Muscle layer of colon (tissue), 2 donors: ENCODE measurements around the gene SYDE2.
A peak's percentile ranks its signal among the peaks of the same experiment; 100 is the strongest.

Experiments
- H3K27ac ChIP-seq: one replicate; pipeline ENCODE4 v1.7.0; 2013; ENCODE audit warnings: low read depth, mild to moderate bottlenecking, low read length, moderate library complexity
- H3K27me3 ChIP-seq, 2 donors: one replicate each; pipeline ENCODE4 v1.7.0; 2013; ENCODE audit warnings: low read length in 2 of 2, mild to moderate bottlenecking in 2 of 2; ENCODE audit not compliant: insufficient read depth in 2 of 2, control insufficient read depth in 1 of 2
- H3K36me3 ChIP-seq: one replicate; pipeline ENCODE4 v1.7.0; 2013; ENCODE audit warnings: mild to moderate bottlenecking, low read length; ENCODE audit not compliant: insufficient read depth
- H3K4me1 ChIP-seq: one replicate; pipeline ENCODE4 v1.7.0; 2013; ENCODE audit warnings: mild to moderate bottlenecking, low read length; ENCODE audit not compliant: insufficient read depth
- H3K4me3 ChIP-seq, 2 donors: one replicate each; pipeline ENCODE4 v1.7.0; 2013; ENCODE audit warnings: low read length in 2 of 2, low read depth in 1 of 2, mild to moderate bottlenecking in 1 of 2, moderate library complexity in 1 of 2
- H3K9ac ChIP-seq: one replicate; pipeline ENCODE4 v1.7.0; 2013; ENCODE audit warnings: low read length
- H3K9me3 ChIP-seq: one replicate; pipeline ENCODE4 v1.7.0; 2013; ENCODE audit warnings: mild to moderate bottlenecking, low read length
- donor health status: abdominal sarcoma.
- donor health status: Adenocarcinoma of cecum.

SYDE2 gene

DNA sequence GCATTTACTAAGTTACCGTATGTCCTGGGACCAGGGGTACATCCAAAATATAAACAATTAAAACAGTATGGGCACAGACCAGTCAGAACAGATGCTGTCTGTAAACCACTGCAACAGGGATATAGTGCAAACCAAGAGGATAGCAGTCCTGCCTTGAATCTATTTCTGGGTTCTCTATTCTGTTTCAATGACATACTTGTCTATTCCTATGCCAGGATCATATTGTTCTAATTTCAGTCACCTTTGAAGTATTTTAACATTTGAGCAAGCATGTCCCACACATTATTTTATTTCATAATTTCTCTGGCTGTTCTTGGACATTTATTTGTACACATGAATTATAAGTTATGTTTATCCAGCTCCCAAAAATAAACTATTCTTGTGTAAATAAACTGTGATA is 28.2 kb upstream of the SYDE2 start:
- H3K4me1 ChIP-seq = peaks cover 39% of the 10 kb centered on the region

DNA sequence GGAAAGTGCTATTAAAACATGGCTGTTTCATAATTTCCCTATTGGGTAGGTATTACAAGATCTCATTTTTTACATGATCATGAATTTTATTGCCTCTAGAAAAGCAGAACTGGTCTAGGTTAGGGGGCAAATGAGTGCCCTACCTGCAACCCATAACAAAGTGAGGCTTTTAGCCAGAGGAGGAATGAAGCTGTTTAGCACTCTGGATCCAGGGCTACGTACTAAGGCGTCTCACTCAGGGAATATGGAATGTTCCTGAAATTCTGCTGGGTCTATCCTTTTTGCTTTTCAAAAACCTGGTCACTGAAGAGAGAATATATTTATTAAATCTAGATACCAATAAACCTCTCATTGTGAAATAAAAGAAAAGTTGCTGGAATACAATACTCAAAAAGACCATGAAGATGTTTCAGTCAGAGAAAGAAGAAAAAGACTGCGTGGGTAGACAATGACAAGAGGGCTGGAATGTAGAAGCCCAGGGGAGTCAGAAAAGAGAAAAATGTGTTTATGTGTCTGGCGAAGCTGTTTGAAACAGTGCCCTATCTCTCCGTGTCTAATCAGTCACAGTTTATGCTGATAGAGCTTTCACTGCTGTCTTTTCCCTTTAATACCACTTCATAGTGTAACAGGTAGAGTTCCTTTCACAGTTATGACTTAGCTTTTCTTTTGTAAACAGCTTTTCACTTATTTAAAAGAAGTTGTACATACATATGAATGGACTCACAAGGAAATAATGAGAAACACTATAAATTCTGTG is 25.0 kb upstream of the SYDE2 start:
- no peaks in the 10 kb centered on the region for H3K27me3 ChIP-seq
- peak overlapping the region in 1 of 2 donors; percentile 10 for H3K4me3 ChIP-seq
- peaks cover 64% of the 10 kb centered on the region for H3K4me1 ChIP-seq
- no peak overlapping the region for H3K9ac ChIP-seq
- peak overlapping the region; percentile 64 for H3K27ac ChIP-seq
- no peaks in the 10 kb centered on the region for H3K36me3 ChIP-seq
- H3K9me3 ChIP-seq = no peaks in the 10 kb centered on the region

More for the DNA sequence above, 28.2 kb upstream of the SYDE2 start:
- Histone ChIP-seq H3K27me3 (no peaks in the 10 kb centered on the region), H3K9me3 (no peaks in the 10 kb centered on the region), H3K36me3 (no peaks in the 10 kb centered on the region), H3K4me3 (no peak overlapping the region), H3K9ac (no peak overlapping the region), H3K27ac (peak overlapping the region; percentile 26)

DNA sequence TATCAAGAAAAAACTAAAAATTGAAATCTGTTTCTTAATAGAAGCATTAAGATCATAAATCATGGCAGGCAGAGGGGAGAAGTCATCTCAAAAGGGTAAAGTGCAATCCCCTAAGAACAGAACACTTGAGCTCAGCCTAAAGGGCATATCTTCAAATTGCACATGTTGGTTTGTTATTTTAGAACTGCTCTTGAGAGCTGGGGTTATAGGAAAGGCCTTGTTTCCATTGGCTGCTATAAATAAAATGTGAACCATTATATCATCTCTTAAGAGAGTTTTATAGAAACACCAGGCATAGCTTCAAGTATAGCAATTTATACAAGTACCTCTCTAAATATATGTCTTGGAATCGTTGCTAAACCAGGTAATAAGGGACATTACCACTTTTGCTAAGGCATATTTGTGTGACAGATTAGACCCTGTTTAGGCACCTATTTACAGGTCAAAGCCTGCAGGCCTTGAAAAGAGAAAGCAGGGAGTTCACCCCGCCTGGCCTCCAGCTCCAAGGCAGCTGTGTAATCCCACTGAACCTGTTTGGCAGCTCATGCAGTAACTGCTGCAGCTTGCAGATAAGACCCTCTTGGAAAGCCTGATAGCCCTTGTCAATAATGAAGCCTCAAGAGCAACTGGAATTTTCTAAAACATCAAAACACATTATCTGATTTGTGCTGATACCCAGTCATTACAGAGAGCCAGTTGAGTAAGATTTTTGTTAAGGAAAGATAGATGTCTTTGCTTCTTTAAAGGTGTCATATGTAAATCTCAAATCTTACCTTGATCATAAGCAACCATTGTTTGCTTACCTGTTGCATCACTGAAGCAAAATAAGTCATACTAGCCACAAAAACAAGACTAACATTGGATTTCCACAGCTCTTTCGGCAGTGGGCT is 24.2 kb upstream of the SYDE2 start:
- Histone ChIP-seq H3K27me3 (no peaks in the 10 kb centered on the region), H3K9me3 (no peaks in the 10 kb centered on the region), H3K9ac (no peak overlapping the region), H3K36me3 (no peaks in the 10 kb centered on the region), H3K4me3 (peak overlapping the region in 1 of 2 donors; percentile 7), H3K4me1 (peaks cover 69% of the 10 kb centered on the region), H3K27ac (peak overlapping the region; percentile 64)

DNA sequence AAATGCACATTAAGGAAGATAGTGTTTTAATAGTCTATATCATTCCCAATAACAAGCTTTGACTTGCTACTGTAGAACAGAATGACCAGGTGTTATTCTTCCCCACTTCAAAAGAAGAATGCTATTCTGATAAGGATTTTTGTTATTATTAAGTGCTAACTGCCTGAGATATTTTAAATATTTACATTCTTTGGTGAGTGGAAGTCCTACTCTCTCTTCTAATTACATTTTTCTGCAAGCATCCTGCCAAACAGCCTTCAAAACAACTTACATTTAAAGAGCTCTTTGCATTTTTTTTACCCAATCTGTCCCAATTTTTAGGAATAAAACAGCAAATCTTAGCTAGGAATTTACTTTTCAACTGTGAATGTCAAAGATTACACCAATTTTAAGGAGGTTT is 23.5 kb upstream of the SYDE2 start:
- no peaks in the 10 kb centered on the region for H3K9me3 ChIP-seq
- H3K4me3 ChIP-seq = no peak overlapping the region
- peak overlapping the region; percentile 64 for H3K27ac ChIP-seq
- H3K27me3 ChIP-seq = no peaks in the 10 kb centered on the region
- no peaks in the 10 kb centered on the region for H3K36me3 ChIP-seq
- H3K9ac ChIP-seq = no peak overlapping the region
- H3K4me1 ChIP-seq = peaks cover 71% of the 10 kb centered on the region

DNA sequence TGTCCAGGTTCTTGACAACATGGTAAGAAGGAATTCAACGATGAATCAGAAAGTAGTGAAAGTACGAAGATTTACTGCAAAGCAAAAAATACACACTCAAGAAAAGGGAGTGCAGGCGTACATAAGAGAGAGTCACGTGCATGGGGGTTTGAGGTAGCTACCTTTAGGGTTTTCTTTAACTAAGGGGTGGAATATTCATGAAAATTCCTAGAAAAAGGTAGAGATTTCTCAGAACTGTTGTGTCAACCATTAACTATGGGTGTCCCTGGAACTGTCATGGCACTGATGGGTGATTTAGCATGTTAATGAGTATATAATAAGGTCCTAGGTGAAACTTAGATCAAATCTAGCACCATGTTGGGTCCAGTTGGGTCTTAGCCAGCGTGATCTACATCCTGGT is 22.5 kb upstream of the SYDE2 start:
- Histone ChIP-seq H3K27ac (no peak overlapping the region), H3K9me3 (no peaks in the 10 kb centered on the region), H3K36me3 (no peaks in the 10 kb centered on the region), H3K4me1 (peaks cover 69% of the 10 kb centered on the region), H3K27me3 (no peaks in the 10 kb centered on the region), H3K4me3 (no peak overlapping the region), H3K9ac (no peak overlapping the region)

DNA sequence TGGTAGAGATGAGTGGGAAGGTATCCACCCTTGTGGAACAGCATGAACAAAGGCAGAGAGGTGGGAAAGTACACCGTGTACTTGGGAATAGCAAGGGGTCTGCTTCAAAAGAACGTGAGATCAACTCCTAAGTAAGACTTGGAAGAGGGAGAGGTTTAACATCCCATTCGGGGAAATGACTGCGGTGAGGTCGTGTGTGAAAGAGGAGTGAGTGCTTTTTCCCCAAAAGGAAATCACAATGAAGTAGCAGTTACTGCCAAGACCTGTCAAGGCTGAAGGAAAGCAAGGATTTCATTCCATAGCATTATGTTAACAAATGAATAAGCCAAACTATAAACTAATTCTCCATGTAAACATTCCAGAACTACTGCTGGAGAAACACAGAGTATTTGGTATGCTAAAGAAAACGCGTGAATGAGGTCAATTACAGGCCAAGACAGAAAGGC is 20.0 kb upstream of the SYDE2 start:
- no peaks in the 10 kb centered on the region for H3K36me3 ChIP-seq
- H3K9ac ChIP-seq = no peak overlapping the region
- H3K27me3 ChIP-seq = no peaks in the 10 kb centered on the region
- H3K4me3 ChIP-seq = peak overlapping the region in 1 of 2 donors; percentile 4
- no peaks in the 10 kb centered on the region for H3K9me3 ChIP-seq
- peak overlapping the region; percentile 75 for H3K27ac ChIP-seq
- peaks cover 65% of the 10 kb centered on the region for H3K4me1 ChIP-seq

DNA sequence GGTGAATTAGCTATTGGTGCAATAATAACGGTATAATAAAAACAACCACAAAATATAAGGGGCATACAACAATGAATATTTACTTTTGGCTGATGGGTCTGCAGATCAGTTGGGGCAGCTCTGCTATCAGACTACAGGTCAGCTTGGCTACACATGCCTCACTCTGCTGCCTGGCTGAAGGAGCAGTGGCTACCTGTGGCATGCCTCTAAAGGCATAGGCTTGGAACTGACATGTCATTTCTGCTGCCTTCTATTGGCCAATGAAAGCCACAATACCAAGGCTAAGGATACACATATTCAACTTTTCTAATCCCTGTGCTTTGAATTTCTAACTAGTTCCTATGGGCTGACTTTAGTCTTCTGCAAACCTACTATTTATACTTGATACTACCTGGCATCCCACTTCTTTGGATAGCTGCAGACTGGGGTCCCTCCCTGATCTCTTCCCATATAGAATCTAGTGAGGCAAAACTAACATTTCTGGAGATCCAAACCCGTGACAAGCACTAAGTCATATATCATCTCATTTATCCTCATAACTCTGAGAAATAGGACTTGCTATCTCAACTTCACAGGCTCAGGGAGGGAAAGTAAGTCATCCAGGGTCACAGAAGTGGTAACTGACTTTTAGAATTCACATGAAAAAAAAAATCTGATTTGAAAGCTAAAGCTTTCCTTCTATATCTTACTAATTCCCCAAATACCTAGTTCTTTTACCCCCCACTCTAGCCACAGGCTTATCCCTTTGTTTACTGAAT is 19.2 kb upstream of the SYDE2 start:
- Histone ChIP-seq H3K9ac (no peak overlapping the region), H3K36me3 (no peaks in the 10 kb centered on the region), H3K4me1 (peaks cover 65% of the 10 kb centered on the region), H3K9me3 (no peaks in the 10 kb centered on the region), H3K27me3 (no peaks in the 10 kb centered on the region), H3K27ac (peak overlapping the region; percentile 75), H3K4me3 (no peak overlapping the region)

DNA sequence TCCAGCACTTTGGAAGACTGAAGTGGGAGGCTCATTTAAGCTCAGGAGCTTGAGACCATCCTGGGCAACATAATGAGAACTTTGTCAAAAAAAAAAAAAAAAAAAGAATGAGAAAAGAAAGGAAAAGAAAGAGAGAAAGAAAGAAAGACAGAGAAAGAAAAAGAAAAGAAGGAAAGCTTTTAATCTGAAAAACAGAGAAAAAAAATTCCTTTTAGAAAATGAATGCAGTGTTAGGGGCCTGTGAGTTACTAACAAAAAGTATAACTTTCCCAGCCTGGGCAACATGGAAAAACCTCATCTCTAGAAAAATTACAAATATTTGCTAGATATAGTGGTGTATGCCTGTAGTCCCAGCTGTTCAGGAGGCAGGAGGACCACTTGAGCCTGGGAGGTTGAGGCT is 15.9 kb upstream of the SYDE2 start:
- Histone ChIP-seq H3K4me3 (no peak overlapping the region), H3K27ac (no peak overlapping the region), H3K36me3 (no peaks in the 10 kb centered on the region), H3K4me1 (peaks cover 42% of the 10 kb centered on the region), H3K9ac (no peak overlapping the region), H3K27me3 (no peaks in the 10 kb centered on the region), H3K9me3 (no peaks in the 10 kb centered on the region)

DNA sequence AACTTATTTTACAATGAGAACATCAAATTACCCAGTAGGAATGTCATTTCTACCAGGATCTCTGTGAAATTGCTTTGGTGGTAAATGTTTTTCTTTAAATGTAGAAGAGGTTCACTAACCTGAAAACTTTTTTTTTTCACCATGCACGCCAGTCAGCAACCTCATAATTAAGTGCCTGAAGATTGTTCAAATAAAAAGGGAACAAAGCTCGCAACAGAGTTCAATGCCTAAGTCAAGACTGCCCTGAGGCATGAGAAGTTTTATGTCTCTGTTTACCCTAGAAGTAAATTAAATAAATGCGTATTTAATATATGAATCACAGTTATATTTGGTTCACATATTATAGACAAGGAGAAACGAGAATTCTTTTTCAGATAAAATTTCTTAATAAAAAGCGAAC is 13.8 kb upstream of the SYDE2 start:
- H3K27me3 ChIP-seq = no peaks in the 10 kb centered on the region
- H3K36me3 ChIP-seq = no peaks in the 10 kb centered on the region
- H3K9ac ChIP-seq = no peak overlapping the region
- no peaks in the 10 kb centered on the region for H3K9me3 ChIP-seq
- peaks cover 21% of the 10 kb centered on the region for H3K4me1 ChIP-seq
- H3K4me3 ChIP-seq = peak overlapping the region; percentile 5 to 21
- H3K27ac ChIP-seq = peak overlapping the region; percentile 75

DNA sequence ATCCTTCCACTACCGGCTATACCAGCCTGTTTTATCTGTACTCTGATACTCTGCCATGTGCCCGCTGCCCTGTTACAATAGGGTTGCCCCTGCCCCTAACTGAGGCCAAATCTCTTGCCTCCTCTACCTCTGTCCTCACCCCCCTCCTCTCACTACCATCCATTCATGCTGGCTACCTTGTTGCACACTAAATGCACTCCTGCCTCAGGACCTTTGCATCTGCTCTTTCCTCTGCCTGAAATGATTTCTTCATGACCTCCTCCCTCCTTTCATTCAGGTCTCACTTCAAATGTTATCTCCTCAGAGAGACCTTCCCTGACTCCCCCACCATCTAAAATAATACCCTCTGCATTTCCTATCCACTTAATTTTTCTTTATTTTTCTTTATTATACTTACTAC is 7.7 kb upstream of the SYDE2 start:
- Histone ChIP-seq H3K27me3 (no peaks in the 10 kb centered on the region), H3K4me3 (no peak overlapping the region), H3K9me3 (no peaks in the 10 kb centered on the region), H3K27ac (no peak overlapping the region), H3K4me1 (peaks cover 8% of the 10 kb centered on the region), H3K36me3 (no peaks in the 10 kb centered on the region), H3K9ac (no peak overlapping the region)

DNA sequence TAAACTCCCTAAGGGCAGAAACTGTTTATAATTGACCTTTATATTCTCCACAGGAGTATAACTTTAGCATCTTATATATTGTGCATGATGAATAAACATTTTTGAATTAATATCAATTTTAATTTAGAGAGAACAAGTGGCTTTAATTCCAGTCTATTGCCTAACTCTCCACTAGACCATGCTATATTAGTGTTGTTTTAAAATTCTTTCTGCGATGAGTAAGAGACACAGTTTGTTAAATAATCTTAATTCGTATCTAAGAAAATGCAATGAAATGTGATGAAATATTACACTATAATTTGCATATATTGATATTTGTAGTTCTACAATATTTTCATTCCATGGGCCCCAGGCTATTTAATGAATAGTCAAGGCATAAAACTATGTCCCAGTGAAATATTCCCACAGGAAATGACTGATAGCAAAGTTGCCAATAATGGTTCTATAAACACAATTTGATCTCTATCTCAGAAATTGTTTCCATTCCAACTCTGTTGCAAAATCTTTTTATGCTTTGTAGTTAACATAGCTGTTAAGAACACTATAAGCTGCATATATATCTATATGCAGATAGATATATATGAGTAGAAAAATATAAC is 2.9 kb upstream of the SYDE2 start:
- H3K4me3 ChIP-seq = no peak overlapping the region
- H3K36me3 ChIP-seq = no peaks in the 10 kb centered on the region
- H3K9me3 ChIP-seq = no peaks in the 10 kb centered on the region
- peaks cover 7% of the 10 kb centered on the region for H3K4me1 ChIP-seq
- H3K27ac ChIP-seq = peak overlapping the region; percentile 99
- no peak overlapping the region for H3K9ac ChIP-seq
- no peaks in the 10 kb centered on the region for H3K27me3 ChIP-seq
